ENCODE results near the gene SLC26A11. TPM values are rescaled to one million over a fixed set of nuclear protein-coding genes. Genes with fewer than 3 reads are reported as not detected.

Gene SLC26A11
- total and polyA plus RNA-seq, 2 donors (not counting 1 experiment from before 2014, with no cell fraction given), result 10.1 to 31.4 TPM

- no peaks in the 10 kb centered on the region for H3K27me3 ChIP-seq (replicated peaks in 1 of 4; ENCODE audit: control extremely low read depth in 1 of 4, control insufficient read depth in 3 of 4, insufficient read depth in 4 of 4, low read length in 3 of 4)
- no peaks in the 10 kb centered on the region for H3K9me3 ChIP-seq (ENCODE audit: control extremely low read depth in 1 of 3, control insufficient read depth in 2 of 3, insufficient read depth in 1 of 3, low read length in 2 of 3)
- intact Hi-C loops (cut with micrococcal nuclease), result loop anchor here (1.0 to 5.0 kb wide), 4 partner anchors 112 to 1258 kb away; partner anchors contain the start of genes CCDC40, CEP131, EIF4A3 and TBC1D16
- peak overlapping the region; percentile 75 for H2AFZ ChIP-seq (ENCODE audit: insufficient read depth, low read depth, low read length, poor library complexity, severe bottlenecking)
- ATAC-seq (ENCODE audit: low read depth) (no peak), DNase-seq (no peak)
- WGBS (ENCODE audit: insufficient coverage), result 64% methylated on average over 16 of the region's 18 CpGs
- no peaks in the 10 kb centered on the region for H3K27me3 Mint-ChIP-seq
- H3K27ac Mint-ChIP-seq, result peak overlapping the region; percentile 93
- CTCF ChIA-PET, result interaction anchor here (0.7 to 0.9 kb wide), 2 partner anchors 37 to 64 kb away, joined by 3 read pairs; no protein-coding TSS in a partner anchor
- peaks cover 30% of the 10 kb centered on the region for H3K79me2 ChIP-seq (ENCODE audit: control insufficient read depth, insufficient read depth, low read length)
- H3K4me2 ChIP-seq (replicated peaks; ENCODE audit: low read depth, low read length, poor library complexity, severe bottlenecking), result peak overlapping the region; percentile 90
- H3K9me3 Mint-ChIP-seq (ENCODE audit: insufficient read depth), result no peaks in the 10 kb centered on the region
- H3K27ac ChIP-seq (ENCODE audit: low read length in 2 of 2), result peak overlapping the region; percentile 70 to 86
- no peaks in the 10 kb centered on the region for H3K36me3 ChIP-seq (replicated peaks in 1 of 2; ENCODE audit: control extremely low read depth in 1 of 2, control insufficient read depth in 1 of 2, extremely low read depth in 1 of 2, insufficient read depth in 2 of 2, low read length in 1 of 2)
- peaks cover 29 to 44% of the 10 kb centered on the region in 2 donors for H3K4me1 ChIP-seq (ENCODE audit: control insufficient read depth in 2 of 2, insufficient read depth in 2 of 2, low read length in 2 of 2)
- no peak for TF ChIP-seq CTCF (IDR thresholded peaks at IDR 0.05)
- TF ChIP-seq EZH2 (IDR thresholded peaks at IDR 0.05; ENCODE audit: borderline replicate concordance, insufficient read depth, low read depth, low read length, poor library complexity, severe bottlenecking), result no peak
- peaks cover 50% of the 10 kb centered on the region for H3K4me1 Mint-ChIP-seq
- H3K9ac ChIP-seq (ENCODE audit: low read length), result peak overlapping the region; percentile 76
- H3K4me3 Mint-ChIP-seq, result peak overlapping the region; percentile 88
- H3K4me3 ChIP-seq (ENCODE audit: control extremely low read depth in 1 of 5, extremely low read depth in 1 of 5, insufficient read depth in 1 of 5, low read depth in 2 of 5, low read length in 4 of 5), result peak overlapping the region; percentile 4 to 67 (median 48)
- POLR2A ChIA-PET, result interaction anchor here (0.7 kb wide), 1 partner anchor 1248 kb away, joined by 4 read pairs; no protein-coding TSS in a partner anchor
- peaks cover 26% of the 10 kb centered on the region for H4K20me1 ChIP-seq (ENCODE audit: control insufficient read depth, insufficient read depth, low read length, poor library complexity, severe bottlenecking)
Observed at GRCh38 chr17:80259457-80260068, 39.3 kb downstream of the SLC26A11 start.

GRCh38 chr17:80260069-80260535 is 39.9 kb downstream of the SLC26A11 start:
- Histone ChIP-seq H3K4me3 (ENCODE audit: control extremely low read depth in 1 of 5, extremely low read depth in 1 of 5, insufficient read depth in 1 of 5, low read depth in 2 of 5, low read length in 4 of 5) (peak overlapping the region; percentile 4 to 67 (median 48)), H3K36me3 (replicated peaks in 1 of 2; ENCODE audit: control extremely low read depth in 1 of 2, control insufficient read depth in 1 of 2, extremely low read depth in 1 of 2, insufficient read depth in 2 of 2, low read length in 1 of 2) (no peaks in the 10 kb centered on the region), H2AFZ (ENCODE audit: insufficient read depth, low read depth, low read length, poor library complexity, severe bottlenecking) (peak overlapping the region; percentile 75), H3K4me2 (replicated peaks; ENCODE audit: low read depth, low read length, poor library complexity, severe bottlenecking) (peak overlapping the region; percentile 90), H3K9me3 (ENCODE audit: control extremely low read depth in 1 of 3, control insufficient read depth in 2 of 3, insufficient read depth in 1 of 3, low read length in 2 of 3) (no peaks in the 10 kb centered on the region), H4K20me1 (ENCODE audit: control insufficient read depth, insufficient read depth, low read length, poor library complexity, severe bottlenecking) (peaks cover 30% of the 10 kb centered on the region), H3K79me2 (ENCODE audit: control insufficient read depth, insufficient read depth, low read length) (peaks cover 36% of the 10 kb centered on the region), H3K9ac (ENCODE audit: low read length) (peak overlapping the region; percentile 76), H3K27me3 (replicated peaks in 1 of 4; ENCODE audit: control extremely low read depth in 1 of 4, control insufficient read depth in 3 of 4, insufficient read depth in 4 of 4, low read length in 3 of 4) (no peaks in the 10 kb centered on the region), H3K4me1 (ENCODE audit: control insufficient read depth in 2 of 2, insufficient read depth in 2 of 2, low read length in 2 of 2) (peaks cover 27 to 45% of the 10 kb centered on the region in 2 donors), H3K27ac (ENCODE audit: low read length in 2 of 2) (peak overlapping the region; percentile 70 to 86)
- H3K27me3 Mint-ChIP-seq, result no peaks in the 10 kb centered on the region
- peak overlapping the region; percentile 88 for H3K4me3 Mint-ChIP-seq
- CTCF ChIA-PET, result interaction anchor here (0.9 kb wide), 1 partner anchor 65 kb away, joined by 3 read pairs; no protein-coding TSS in a partner anchor
- no peaks in the 10 kb centered on the region for H3K9me3 Mint-ChIP-seq (ENCODE audit: insufficient read depth)
- ATAC-seq (ENCODE audit: low read depth) (peak; percentile 65), DNase-seq (peak; percentile 88)
- H3K4me1 Mint-ChIP-seq, result peaks cover 48% of the 10 kb centered on the region
- no peak for TF ChIP-seq CTCF (IDR thresholded peaks at IDR 0.05)
- intact Hi-C loops (cut with micrococcal nuclease), result loop anchor here (1.0 to 5.0 kb wide), 4 partner anchors 113 to 1257 kb away; partner anchors contain the start of genes CCDC40, CEP131, EIF4A3 and TBC1D16
- POLR2A ChIA-PET, result interaction anchor here (1.2 kb wide), 1 partner anchor 38 kb away, joined by 4 read pairs; no protein-coding TSS in a partner anchor
- peak overlapping the region; percentile 93 for H3K27ac Mint-ChIP-seq
- 1% methylated on average over 50 of the region's 63 CpGs for WGBS (ENCODE audit: insufficient coverage)
